ENCODE results near the gene ASCL4. TPM values are rescaled to one million over a fixed set of nuclear protein-coding genes. Genes with fewer than 3 reads are reported as not detected.
"Not testable (repeated sequence)": the region's sequence is repeated elsewhere in the genome, so short reads cannot be mapped to it uniquely, and the experiment has no call there.

ASCL4 gene
- not detected for total RNA-seq

DNA sequence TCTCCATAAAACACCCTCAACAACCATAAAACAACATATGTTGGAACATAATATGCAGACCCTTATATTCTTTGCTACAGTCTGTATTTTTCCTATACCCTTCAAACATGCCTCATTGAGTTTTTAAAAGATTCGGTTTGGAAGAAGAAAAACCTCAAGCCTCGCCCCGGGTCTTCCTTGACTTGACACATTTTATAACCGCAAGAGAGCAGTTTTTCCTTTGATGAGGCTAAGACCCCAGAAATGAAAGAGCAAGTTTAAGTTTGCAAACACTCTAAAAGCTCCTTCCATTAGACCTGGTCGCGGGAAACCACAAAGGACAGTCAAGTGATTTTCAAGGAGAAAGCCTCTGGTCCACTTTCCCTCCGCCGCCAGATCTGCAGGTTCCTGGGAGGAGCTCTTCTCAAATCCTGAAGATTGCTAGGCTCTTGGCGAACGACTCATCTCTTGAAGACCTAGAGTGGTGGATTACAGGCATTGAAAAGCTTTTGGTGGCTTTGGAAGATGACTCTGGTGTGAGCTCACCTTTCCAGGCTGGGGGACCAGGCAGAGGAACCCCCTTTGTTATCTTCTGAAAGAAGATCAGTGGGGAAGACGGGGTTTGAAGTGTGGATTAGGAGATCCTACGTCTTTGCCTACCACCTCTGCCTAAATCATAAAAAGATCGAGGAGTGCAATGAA, at the start of gene ASCL4:
TSS of gene ASCL4 (plus strand) at position 356 of the 681 bp plus-strand sequence. CDS start 515 bp downstream, outside the sequence.
- DNase-seq (ENCODE audit: low spot score): no peak

GRCh38 chr12:107727327-107727726, 47.2 kb upstream of the ASCL4 start:
- not testable (repeated sequence) for DNase-seq (ENCODE audit: low spot score)

GRCh38 chr12:107727742-107728141, 46.8 kb upstream of the ASCL4 start:
- not testable (repeated sequence) for DNase-seq (ENCODE audit: low spot score)

GRCh38 chr12:107730618-107731341, 43.7 kb upstream of the ASCL4 start:
- no peak for DNase-seq (ENCODE audit: low spot score)

DNA sequence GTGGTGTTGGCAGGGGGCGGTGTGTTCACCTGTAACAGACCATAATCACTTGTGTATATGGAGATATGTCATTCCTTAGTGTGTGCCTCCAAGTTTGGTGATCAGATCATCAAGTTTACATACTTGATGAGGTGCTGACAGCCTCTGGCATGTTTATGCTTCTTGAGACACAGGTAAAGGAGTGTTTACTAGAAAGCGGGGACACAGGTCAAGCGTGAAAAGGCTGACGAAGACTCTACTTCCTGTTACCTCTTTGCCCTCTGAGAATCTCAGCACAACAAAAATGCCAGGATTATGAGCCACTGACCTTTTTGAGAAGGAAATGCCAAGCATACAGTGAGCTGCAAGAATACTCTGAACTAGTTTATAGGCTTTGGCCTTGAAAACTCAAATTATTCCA, 43.1 kb upstream of the ASCL4 start:
- no peak for DNase-seq (ENCODE audit: low spot score)

- DNase-seq (ENCODE audit: low spot score): no peak
Observed at GRCh38 chr12:107732365-107732764, 42.1 kb upstream of the ASCL4 start.

DNA sequence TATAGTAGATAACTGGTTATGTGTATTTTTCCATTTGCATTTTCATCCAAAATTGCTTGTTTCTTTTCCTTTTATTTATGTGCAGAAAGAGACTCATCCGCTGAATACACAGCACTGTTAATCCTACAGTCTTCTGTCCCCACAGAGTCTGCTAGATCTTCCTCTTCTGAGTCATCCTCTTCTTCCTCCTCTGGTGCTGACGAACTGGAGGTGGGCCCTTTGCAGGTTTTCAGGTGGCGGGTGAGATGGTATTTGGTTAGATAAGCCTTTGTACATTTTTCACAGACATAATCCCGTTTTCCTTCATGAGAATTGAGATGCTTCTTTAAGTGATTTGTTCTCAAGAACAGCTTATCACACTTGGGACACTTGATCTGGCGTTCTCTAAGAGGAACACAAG, 40.4 kb upstream of the ASCL4 start:
- DNase-seq (ENCODE audit: low spot score): no peak

DNA sequence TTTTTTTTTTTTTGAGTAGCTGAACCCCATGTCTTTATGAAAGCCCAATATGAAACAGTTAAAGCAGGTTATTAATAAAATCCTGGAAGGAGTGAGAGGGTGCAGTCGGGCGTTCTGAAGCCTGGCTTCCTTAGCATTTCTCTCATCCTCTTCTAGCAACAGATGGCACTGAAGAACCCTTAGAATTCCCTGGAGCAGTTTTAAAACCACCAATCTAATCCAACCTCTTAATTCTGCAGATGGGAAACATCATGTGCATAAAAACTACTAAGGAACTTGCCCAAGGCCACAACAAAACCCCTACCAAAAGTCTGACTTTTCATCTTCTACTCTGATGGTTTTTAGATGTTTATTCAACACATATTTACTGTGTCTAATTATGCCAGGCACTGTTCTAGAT, 38.7 kb upstream of the ASCL4 start:
- no peak for DNase-seq (ENCODE audit: low spot score)

DNA sequence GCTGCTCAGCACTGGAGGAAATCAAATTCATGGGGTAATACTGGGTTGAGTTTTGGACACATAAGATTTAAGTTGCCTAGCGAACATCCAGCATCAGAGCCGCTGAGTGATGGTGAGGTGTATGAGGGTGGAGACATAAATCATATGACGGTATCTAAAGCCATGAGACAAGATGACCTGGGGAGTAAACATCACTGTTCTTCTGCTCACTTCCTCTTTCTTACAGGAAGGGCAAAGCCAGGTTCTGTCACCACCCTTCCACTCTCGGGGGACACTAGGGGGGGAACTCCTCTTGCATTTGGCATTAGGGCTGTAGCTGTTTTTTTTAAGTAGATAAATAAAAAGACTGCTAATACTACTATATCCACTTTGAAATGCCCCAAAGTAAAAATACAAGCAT, 37.6 kb upstream of the ASCL4 start:
- no peak for DNase-seq (ENCODE audit: low spot score)

- DNase-seq (ENCODE audit: low spot score): no peak
Observed at GRCh38 chr12:107748472-107748871, 26.0 kb upstream of the ASCL4 start.

GRCh38 chr12:107749083-107749482, 25.4 kb upstream of the ASCL4 start:
- no peak for DNase-seq (ENCODE audit: low spot score)

- no peak for DNase-seq (ENCODE audit: low spot score)
Observed at GRCh38 chr12:107759410-107759809, 15.1 kb upstream of the ASCL4 start.

- peak; percentile 20 for DNase-seq (ENCODE audit: low spot score)
Observed at GRCh38 chr12:107760207-107760808, 14.2 kb upstream of the ASCL4 start.

DNA sequence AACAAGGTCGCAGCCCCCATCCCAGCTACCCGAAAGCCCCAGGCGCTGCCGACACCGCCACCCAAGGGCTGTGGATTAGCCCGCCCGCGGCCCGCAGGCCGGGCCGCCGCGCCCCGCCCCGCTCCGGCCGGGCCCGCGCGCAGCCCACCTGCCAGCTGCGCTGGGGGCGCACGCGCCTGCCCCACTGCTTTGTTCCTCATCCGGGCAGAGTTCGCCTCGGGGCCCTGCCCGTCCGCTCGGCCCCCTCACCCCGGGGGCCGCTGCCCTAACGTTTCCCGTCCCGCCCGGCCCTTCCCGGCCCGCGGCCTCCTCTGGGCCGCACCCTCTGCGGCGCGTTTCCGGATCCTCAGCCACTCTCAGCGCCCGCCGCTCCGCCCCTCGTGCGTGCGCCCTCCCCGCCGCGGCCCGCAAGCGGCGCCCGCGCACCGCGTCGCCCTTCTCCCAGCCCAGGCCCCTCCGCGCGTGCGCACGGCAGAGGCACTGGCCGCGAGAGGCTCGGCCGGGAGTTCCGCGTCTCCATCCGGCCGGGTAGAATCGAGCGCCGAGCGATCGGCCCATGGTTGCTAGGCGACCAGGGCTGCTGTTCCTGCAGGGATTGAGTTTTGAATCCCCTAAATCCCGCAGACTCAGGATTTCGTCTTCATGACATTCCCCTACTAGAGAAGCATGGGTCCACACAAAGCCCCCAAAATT, 13.5 kb upstream of the ASCL4 start, which contains the start of gene PRDM4:
TSS of gene PRDM4 (minus strand) at position 329 of the 693 bp plus-strand sequence. CDS start 622 bp downstream, outside the sequence.
- DNase-seq (ENCODE audit: low spot score): peak; percentile 94

GRCh38 chr12:107761502-107761904, 13.0 kb upstream of the ASCL4 start:
- no peak for DNase-seq (ENCODE audit: low spot score)

- no peak for DNase-seq (ENCODE audit: low spot score)
Observed at GRCh38 chr12:107762874-107763273, 11.6 kb upstream of the ASCL4 start.

DNA sequence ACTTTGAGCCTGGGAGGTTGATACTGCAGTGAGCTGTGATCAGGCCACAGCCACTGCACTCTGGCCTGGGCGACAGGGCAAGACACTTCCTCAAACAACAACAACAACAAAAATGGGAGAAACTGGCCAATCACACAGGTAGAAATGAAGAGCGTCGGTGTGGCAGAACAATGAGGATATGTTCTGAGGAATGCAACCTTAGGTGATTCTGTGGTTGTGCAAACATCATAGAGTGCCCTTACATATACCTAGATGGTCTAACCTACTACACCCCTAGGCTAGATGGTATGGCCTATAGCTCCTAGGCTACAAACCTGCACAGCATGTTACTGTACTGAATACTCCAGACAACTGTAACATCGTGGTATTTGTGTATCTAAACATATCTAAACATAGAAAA, 9.9 kb upstream of the ASCL4 start:
- DNase-seq (ENCODE audit: low spot score): no peak

DNA sequence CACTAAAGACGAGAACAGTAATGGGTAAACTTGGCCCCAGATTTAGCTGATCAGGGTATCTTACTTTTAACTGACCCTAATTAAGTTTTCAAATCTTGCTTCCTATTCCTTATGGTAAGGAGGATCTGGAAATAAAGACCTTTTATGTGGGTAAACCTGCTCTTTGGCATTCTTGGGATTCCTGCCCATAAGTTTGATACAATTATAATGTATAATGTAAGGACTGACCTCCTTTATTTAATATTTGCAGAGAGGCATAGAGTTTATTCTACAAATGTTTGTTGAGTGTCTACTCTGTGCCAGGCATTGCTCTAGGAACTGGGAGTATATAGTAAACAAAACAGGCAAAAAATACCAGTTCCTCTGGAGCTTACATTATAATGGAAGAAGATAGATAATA, 9.2 kb upstream of the ASCL4 start:
- no peak for DNase-seq (ENCODE audit: low spot score)

DNA sequence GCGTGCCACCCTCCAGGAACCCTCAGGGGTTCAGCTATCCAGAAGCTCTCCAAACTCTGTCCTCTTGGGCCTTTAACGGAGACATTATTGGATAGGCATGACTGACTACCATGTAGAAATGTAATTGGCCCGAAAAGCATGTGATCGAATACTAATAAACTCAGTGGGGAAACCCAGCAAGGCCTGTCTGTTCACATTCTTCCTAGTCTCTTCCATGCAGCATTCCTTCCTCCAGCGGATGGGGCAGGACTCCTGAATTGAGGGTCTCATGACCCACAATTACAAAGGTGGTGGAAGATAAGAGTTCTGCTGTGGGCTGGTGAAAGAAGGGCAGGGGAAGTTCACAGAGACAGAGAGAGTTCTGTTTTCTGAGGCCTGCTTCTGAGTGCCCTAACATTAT, 7.0 kb upstream of the ASCL4 start:
- no peak for DNase-seq (ENCODE audit: low spot score)

- no peak for DNase-seq (ENCODE audit: low spot score)
Observed at GRCh38 chr12:107775093-107775721, 703 bp downstream of the ASCL4 start.

GRCh38 chr12:107776171-107776570, 1.7 kb downstream of the ASCL4 start:
- no peak for DNase-seq (ENCODE audit: low spot score)
